ENCODE measurements around the gene WIPF2.
"Not testable (repeated sequence)": the region's sequence is repeated elsewhere in the genome, so short reads cannot be mapped to it uniquely, and the experiment has no call there.

Gene WIPF2

DNA sequence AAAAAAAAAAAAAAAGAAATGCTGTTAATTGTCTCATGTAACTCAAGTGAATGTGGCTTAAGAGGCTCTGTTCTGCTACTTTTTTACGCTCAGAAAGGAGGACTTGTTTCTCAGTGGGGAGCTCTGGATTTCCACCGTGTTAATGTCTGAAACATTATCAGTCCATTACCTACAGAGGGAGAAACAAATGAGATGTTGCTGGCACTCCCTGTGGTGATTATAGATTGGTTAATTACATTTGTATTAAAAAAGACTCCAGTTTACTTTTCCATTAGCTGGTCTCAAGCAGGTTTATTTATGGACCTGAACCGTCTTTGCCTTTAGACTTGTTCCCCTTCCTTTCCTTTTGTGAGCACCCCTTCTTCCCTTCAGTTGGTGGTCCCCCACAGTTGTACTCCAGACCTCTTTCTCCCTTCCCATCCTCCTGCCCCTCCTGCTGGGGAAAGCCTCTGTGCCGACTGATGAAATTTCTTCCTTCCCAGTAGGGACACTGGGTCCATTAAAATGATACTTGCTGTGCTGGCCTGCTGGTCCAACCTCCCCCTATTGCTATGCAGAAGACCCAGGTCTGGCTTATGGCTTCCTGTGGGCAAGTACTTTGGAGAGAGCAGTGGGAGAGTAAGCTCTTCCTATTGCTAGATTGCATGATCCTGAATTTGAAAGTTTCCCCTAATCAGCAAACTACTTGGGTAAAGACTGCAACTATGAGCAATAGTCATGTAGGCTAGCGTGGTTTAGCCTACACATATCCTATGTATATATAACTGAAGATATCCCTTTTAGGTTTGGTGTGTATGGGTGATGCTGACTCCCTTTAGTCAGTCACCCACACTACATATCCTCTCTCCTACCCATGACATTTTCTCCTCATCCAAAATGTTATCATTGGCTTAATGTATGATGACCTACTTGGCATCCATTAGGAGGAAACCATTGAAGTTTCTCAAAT is 76.7 kb downstream of the WIPF2 start:
- no peak for DNase-seq (ENCODE audit: low read depth)

DNA sequence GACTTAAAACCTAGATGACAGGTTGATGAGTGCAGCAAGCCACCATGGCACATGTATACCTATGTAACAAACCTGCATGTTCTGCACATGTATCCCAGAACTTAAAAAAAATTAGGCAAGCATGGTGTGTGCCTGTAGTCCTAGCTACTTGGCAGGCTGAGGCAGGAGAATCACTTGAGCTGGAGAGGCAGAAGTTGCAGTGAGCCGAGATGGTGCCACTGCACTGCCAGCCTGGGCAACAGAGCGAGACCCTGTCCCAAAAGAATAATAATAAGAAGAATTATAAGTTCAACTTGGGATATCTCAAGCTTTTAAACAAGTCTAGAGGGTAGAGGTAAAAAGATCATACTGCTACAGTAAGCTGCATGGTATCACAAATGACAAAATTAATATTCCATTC is 78.4 kb downstream of the WIPF2 start:
- DNase-seq (ENCODE audit: low read depth), result no peak

DNA sequence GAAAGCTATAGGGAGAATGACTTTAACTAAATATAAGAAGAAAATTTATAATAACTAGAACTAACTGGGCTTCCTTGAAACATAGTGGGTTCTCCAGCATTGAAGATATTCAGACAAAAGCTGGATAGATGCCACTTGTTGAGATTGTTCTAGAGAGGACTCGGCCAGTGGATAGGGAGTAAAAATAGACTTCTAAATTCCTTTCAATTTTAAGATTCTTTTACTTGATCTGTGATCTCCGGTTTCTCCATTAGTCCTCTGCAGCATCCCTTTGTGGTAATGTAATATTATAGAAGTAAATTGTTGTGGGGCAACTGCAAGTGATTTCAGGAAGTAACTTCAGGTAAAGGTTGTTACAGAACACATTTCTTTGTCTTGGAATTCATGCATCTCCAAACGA is 79.6 kb downstream of the WIPF2 start:
- no peak for DNase-seq (ENCODE audit: low read depth)

DNA sequence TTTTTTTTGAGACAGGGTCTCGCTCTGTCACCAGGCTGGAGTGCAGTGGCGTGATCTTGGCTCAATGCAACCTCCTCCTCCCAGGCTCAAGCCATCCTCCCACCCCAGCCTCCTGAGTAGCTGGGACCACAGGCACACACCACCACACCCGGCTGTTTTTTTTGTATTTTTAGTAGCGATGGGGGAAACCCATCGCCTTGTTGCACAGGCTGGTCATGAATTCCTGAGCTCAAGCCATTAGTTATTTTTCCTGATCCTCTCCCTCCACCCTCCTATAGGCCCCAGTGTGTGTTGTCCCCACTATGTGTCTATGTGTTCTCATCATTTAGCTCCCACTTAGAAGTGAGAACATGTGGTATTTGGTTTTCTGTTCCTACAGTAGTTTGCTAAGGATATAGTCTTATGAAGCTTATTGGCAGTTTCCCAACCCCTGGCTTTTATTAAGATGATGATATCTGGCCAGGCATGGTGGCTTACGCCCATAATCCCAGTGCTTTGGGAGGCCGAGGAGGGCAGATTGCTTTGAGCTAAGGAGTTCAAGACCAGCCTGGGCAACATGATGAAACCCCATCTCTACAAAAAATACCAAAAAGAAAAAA is 80.2 kb downstream of the WIPF2 start:
- DNase-seq (ENCODE audit: low read depth), result not testable (repeated sequence)

DNA sequence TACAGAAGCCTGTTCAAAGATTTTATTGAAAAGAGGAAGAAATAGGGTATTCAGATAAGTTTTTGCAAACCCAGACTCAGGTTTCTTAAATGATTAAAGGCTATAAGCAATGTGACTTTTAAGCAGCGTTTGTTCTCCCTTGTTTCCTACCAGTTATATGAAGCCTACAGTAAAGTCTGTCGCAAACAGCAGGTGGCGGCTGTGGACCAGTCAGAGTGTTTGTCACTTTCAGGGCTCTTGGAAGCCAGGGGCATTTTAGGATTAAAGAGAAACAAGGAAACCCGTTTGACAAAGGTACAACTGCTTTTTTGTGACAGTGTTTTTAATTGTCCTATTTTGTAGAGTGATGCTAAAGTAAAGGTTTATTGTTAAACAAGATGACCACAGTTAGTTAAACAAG is 82.2 kb downstream of the WIPF2 start:
- no peak for DNase-seq (ENCODE audit: low read depth)

DNA sequence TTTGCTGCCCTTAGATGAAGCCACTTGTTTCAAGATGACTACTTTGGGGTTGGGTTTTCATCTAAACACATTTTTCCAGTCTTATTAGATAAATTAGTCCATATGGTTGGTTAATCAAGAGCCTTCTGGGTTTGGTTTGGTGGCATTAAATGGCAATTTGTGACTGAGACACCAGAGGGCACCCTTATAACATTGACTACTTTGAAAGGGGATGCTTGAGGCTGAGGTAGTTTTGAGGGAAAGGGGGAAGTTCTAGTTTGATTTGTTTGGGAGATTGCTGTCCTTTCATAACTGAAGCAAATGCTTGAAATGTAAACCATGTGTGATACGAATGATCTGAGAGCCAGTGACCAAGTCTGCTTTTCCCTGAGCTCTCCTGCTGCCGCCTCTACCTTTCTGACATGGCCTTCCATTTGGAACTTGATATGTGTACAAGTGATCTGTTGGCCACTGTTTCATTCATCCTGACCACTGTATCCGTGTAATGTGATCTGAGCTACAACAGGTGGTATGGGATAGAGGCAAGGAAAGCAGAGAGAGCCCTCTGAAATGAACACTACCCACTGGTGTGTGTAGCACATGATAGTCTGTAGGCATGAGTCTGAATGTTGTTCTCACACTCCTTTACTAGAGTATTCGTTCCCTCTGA is 84.0 kb downstream of the WIPF2 start:
- DNase-seq (ENCODE audit: low read depth), result no peak

DNA sequence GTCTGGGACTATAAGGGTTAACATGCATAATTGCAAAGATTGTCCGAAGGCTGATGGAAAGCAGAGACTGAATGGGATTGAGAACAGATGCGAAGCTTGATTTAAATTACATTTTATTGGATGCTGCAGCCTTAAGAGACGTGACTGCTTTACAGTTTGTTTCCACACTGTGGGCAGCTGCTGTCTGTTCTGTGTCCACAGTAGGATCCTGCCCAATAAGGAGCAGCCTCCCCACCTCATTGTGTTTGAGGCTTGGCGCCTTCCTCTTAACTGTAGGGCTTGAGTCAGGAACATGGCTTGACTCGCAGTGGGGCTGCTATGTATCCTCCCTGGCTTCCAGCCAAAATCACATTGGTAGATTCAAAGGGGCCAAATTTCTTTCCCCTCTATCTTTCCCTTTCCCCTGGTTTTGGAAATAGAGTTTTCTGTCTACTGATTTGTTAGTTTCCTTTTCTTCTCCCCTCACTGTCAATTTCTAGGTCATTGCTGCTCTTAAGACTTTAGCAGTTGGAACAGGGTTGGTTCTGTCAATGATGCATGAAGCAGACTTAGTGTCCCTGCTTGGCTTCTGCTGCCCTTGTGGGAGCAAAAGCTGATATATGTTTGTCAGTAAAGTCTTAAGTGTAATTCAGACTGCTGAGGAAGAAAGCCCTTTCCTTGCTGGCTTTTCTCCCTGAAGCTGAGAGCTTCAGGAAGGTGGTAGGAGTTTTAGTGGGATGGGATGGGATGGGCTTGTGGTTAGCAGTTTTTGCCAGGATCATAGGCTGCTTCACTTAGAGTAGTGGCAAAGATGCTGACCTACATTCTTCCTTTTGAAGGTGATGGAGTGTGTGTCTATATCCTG is 84.8 kb downstream of the WIPF2 start:
- DNase-seq (ENCODE audit: low read depth), result no peak

DNA sequence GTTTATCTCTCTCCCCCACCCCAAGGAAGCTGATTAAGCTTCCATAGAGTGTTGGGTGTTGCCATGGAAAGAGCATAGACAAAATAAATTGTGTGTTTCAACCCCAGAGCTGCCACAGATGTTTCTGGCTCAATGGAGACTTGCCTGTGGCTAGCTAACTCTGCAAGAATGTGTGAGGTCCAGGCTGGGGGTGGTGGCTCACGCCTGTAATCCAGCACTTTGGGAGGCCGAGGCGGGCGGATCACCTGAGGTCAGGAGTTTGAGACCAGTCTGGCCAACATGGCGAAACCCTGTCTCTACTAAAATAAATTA is 85.4 kb downstream of the WIPF2 start:
- not testable (repeated sequence) for DNase-seq (ENCODE audit: low read depth)

DNA sequence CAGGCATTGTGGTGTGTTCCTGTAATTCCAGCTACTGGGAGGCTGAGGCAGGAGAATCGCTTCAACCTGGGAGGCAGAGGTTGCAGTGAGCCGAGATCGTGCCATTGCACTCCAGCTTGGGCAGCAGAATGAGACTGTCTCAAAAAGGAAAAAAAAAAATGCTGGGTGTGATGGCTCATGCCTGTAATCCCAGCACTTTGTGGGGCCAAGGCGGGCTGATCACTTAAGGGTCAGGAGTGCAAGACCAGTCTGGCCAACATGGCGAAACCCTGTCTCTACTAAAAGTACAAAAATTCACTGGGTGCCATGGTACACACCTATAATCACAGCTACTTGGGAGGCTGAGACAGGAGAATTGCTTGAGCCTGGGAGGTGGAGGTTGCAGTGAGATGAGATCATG is 85.8 kb downstream of the WIPF2 start:
- not testable (repeated sequence) for DNase-seq (ENCODE audit: low read depth)

DNA sequence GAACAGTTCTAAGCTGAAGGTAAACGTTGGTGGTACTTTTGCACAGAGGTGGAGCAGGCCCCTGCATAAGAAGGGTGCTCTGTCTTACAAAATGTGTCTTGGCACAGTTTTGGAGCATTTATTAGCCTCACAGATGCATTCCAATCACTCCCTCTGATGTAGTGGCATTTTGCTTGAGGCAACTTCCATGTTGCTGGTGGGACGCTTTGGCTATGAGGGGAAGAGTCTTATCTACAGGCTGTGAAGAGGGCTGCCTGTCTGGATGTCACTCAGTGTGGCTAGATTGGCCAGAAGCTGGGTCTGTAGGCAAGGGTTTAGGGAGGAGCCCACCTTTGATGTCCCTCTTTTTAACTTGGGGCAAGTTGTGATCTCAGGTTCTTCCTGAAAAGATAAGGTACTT is 87.3 kb downstream of the WIPF2 start:
- DNase-seq (ENCODE audit: low read depth), result no peak

DNA sequence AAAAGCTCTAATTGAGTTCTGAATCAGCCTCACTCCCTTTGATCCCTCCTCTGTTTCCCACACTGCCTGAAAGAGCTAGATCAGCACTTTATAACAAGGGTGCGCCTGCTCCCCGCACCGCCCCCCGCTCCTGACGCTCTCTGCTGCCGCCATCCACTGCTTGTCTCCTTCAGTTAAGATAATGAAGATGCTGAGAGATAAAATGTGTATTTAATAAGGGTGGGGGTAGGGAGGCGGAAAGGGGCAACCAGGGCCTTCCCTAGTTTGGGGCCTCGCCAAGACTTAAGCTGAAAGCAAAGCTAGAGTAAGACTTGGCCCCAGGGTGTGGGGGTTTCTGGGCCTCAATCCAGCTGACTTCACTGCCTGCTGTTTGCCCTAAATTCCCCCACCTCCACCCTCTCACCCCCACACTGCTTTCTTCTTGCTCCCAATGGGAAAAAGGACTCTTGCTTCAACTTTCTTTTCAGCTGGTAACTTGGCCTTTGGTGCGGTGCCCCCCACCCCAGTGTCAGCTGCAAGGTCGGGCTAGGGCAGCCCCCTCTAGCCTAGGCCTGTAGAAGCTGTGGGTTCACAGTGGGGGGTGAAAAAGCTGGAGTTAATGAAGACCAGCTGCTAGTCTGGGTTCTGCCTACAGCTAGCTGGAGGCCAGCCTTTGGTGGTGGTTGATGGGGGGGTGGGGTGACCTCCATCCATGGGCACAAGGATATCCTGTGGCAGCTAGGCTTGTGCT is 88.1 kb downstream of the WIPF2 start:
- DNase-seq (ENCODE audit: low read depth), result no peak

DNA sequence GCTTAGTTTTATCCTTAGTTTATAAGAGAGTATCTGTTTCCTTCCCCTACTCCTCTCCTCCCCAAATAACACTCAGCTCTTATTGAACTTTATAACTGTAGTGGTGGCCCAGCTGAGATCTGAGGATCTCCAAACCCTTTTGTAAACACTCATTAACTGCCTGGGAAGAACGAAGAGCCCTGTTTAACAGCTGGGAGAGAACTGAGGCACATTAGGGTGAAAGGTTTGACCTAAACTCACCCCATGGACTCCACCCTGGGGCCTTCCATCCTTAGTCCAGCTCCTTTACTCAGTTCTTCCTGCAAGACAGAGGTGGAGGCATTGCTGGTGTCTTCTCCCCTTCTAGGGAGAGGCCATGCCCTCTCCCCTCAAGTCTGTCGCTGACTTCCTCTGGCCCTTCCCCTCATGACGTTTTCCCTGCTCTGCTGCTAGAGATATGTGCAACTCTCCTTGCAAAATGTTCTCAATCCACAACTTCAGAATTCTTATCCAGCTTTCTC is 88.7 kb downstream of the WIPF2 start:
- no peak for DNase-seq (ENCODE audit: low read depth)

DNA sequence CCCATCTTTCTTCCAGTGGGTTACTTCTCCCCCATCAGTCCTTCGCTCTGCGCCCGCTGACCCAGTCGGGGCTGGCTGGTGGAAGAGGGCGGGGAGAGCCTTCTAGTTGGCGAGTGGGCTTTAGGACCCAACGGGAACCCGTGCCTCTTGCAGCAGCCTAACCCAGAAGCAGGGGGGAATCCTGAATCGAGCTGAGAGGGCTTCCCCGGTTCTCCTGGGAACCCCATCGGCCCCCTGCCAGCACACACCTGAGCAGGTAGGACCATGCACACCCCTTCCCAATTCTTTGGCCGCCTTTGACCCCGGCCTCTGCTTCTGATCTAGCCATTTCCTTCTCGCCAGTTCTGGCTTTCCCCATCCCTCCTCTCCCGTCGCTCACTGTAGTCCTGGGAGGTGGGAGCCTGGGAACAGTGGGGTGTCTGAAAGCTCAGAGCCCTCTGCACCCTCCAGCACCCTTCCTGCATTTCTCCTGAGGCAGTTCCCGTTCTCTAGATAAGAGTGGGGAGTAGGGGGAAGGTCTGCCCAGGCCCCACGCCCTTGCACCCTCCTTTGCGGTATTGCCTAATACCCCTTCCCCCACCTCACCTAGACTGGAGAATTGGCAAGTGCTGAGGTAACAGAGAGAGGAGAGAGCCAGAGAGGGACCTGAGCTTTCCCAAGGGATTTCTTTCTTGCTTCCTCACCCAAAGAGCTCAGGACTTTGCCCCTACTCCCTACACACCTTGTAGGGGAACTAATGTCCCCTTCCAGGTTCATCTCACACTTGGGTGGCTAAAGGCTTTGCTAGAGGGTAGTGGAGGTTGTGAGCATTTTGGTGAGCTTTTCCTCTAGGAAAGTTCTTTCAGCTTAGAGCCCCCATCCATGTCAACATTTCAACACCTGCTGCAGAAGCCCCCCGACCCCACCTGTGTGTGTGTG is 90.2 kb downstream of the WIPF2 start, which contains the start of gene RARA:
RARA (plus strand) TSS at position 150 of the 918 bp plus-strand sequence. CDS start 22,039 bp downstream, outside the sequence.
- DNase-seq (ENCODE audit: low read depth), result no peak

DNA sequence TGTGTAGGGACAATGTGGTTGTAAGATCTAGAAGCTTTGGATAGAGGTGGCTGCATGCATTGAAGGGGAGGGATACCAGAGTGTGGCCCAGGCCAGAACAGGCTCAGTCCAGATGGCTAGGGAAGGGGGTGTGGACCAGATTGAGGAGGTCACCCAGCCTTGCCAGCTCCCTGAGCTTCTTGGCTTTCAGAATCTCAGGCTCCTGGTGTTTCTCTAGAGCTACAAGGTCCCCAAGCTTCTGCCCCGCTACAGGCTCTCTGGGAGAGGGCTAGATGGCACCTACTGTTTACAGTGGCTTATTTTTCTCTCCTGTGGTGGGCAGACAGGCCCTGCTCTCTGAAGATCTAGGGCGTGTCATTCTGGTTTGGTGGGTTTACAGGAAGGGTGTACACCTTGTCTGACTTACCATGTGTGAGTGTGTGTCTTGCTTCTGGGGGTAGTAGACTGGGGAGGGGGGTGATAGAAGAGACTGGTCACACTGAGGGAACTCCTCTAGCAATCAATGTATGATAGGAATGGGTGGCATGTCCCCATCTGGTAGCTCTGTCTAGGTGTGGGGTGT is 90.9 kb downstream of the WIPF2 start:
- no peak for DNase-seq (ENCODE audit: low read depth)

DNA sequence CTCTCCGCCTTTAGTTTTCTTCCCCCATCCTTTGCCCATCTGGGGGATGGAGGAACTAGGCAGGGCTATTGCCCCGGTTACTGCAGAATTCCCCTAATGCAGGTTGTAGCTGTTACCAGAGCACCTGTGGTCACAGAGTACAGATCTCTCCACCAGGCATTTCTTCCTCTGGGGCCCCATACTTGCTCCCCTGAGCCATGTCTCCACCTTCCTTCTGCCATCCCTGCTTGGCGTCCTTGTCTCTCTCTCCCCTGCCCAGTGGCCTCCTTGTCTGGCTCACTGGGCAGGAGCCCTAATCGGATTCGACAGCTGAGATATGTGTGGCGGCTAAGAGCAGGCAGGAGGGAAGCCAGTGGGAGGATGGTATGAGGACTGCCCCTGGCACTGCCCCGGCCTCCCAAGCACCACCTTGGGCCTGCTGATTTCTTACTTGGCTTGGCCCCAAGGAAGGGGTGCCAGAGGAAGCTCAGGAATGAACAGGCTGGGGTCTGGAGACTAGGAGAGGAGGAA is 91.8 kb downstream of the WIPF2 start:
- no peak for DNase-seq (ENCODE audit: low read depth)

DNA sequence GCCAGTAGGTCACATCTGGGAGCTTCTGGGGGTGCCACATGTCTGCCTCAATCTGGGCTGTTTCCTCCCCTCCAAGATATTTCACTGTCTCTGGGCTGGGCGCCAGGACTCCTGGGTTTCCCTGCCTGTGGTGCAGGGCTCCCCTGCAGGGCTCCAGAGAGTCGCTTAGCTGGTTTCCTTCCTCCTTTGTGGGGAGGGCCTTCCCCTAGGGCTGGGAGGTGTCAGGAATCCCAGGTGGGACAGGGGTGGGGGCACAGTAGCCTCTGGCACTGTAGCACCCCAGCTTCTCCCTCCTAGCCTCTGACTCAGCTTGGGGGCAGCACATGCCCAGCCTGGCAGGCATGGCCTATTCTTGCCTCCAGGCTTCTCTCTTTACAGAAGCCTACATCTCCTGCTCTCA is 92.5 kb downstream of the WIPF2 start:
- no peak for DNase-seq (ENCODE audit: low read depth)

DNA sequence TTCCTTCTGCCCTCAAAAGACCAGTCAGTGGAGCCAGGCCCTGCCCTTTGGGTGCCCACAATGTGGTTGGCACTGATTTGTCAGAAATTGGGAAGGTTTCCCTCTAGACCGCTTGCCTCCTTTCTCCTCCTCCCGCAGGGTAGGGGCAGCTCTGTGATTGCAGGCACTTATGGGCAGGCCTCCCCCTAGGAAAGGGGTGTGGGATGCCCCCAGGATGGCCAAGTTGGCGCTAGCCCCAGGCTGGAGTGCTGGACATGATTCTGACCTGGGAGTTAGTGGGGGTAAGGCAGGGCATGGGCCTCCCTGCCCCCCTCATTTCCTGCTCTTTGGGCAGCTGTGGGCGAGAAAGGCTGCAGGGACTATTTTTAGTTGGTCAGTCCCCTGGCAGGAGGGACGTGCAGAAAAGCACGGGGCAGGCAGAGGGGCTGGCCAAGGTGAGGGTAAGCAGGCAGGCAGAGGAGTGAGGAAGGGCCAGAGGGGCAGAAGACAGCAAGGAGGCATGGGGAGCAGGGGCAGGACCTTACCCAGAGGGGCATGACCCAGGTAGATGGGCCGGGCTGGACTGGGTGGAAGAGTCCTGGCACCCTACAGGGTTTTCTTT is 93.1 kb downstream of the WIPF2 start:
- no peak for DNase-seq (ENCODE audit: low read depth)

DNA sequence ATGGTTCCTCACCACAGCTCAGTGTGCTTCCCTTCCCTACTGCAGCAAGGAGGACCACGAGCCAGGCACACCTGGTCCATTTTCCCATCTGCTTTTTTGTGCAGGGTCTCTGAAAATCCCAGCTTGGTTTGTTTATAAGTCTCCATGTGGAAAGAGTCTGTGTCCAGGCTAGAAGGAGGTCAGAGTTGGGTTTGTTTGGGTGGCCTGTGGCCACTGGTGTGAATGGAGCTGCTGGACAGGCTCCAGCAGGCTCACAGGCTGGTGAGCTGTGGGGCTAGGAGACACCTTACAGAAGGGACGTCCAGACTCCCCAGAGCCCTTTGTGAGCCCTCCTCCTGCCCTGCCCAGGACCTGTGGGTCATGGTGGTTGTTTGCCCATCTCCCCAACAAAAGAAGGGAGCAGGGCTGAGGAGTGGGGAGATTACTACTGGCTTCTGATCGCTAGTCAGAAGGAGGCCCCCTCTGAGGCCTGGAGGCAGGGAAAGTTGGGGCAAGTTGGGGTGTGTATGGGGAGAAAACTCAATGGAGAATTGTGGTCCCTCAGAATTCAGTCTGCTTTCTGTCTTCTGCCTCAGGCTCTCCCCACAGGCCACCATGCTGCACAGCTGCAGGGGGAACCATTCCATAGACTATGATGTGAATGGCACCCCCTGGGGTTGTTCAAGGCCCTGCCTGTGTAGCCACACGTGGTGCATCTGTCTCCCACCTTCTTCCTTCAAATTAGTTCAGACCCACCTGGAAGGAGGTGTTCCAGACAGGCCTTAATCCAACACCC is 94.0 kb downstream of the WIPF2 start:
- no peak for DNase-seq (ENCODE audit: low read depth)

Measured in activated T-helper 1 cell treated with Interleukin-2 at 50 U/mL for 16 hours (primary cell).